Measurements from ENCODE around the gene PLCXD1.
"Not testable (repeated sequence)": the region's sequence is repeated elsewhere in the genome, so short reads cannot be mapped to it uniquely, and the experiment has no call there.

The PLCXD1 gene

DNA sequence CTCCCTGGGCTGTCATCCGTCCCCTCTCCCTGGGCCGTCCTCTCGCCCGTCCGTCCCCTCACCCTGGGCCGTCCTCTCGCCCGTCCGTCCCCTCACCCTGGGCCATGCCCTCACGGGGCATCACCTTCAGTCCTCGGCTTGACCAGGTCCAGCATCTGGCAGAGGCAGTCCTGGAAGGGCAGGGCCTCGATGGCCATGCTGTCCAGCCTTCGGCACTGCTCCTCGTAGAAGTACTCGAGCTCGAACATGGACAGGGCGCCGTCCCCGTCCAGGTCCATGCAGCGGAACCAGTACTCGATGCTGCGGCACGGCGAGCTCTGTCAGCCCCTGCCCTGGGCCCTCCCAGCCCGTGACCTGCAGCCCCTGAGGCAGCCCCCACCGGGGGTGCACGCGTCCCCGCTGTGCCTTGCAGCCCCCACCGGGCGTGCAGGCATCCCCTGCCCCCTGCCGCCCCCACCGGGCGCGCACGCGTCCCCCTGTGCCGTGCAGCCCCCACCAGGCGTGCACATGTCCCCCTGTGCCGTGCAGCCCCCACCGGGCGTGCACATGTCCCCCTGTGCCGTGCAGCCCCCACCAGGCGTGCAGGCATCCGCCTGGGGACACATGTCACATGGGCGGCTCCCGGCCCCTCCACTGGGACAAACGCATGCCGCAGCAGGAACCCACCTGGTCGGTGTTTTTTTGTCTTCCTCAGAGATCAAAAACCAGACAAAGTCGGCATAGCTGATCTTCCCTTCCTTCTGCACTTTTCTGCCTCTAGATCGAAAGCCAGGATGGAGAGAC lies 59.7 kb downstream of the PLCXD1 start:
- H3K4me1 Mint-ChIP-seq (ENCODE audit: low read depth), result no peaks in the 10 kb centered on the region
- H3K27me3 Mint-ChIP-seq, result no peaks in the 10 kb centered on the region
- no peak overlapping the region for H3K27ac Mint-ChIP-seq
- peaks cover 6% of the 10 kb centered on the region for H3K36me3 Mint-ChIP-seq
- H3K9me3 Mint-ChIP-seq (ENCODE audit: low read depth), result no peaks in the 10 kb centered on the region
- H3K4me3 Mint-ChIP-seq, result no peak overlapping the region

DNA sequence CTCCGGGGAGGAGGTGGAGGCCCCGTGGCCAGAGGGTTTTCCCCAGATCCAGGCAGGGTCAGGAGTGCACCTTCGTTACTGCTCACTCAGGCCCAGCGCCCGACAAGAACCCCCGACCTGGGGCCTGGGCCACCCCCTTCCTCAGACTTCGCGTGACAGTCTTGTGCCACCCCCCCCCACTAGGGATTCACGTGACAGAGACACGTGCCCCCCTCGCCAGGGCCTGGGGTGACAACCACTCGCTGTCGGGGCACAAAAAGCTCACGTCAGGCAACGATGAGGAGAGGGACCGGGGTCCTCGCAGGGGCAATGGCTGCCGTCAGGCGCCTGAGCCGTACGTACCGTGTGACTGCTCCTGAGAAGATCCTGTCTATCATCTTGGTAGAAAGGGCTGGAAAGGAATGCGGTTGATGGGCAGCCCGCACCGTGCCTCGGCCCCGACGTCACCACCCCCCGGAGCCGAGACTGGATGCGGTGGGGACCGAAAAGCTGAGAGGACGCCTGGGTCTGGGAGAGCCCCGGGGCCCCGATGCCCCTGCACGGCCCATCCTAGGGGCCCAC lies 60.4 kb downstream of the PLCXD1 start:
- H3K27ac Mint-ChIP-seq, result no peak overlapping the region
- no peaks in the 10 kb centered on the region for H3K9me3 Mint-ChIP-seq (ENCODE audit: low read depth)
- peaks cover under 1% of the 10 kb centered on the region for H3K36me3 Mint-ChIP-seq
- H3K27me3 Mint-ChIP-seq, result no peaks in the 10 kb centered on the region
- no peaks in the 10 kb centered on the region for H3K4me1 Mint-ChIP-seq (ENCODE audit: low read depth)
- H3K4me3 Mint-ChIP-seq, result no peak overlapping the region

DNA sequence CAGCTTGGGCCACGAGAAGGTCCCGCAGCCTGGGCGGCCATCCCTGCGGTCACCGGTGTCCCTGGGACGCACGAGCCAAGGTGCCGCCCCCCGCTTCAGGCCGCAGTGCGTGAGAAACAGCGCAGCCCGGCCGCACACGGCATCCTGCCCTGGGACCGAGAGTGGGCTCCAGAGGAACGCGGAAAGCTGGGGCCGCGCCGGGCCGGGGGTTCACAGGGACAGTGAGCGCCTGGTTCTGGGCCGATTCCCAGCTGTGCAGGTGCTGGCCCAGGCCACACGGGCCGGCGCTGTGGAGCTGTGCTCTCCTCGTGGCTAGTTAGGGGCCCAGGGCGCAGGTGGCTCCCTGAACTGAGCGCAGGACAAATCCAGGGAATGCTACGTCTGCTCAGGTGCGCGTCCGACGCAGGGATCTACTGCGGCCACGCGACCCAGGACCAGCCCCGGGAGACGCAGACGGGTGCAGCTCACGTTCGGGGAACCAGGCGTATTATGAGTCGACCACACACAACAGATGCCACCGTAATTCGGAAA lies 63.3 kb downstream of the PLCXD1 start:
- no peaks in the 10 kb centered on the region for H3K9me3 Mint-ChIP-seq (ENCODE audit: low read depth)
- no peak overlapping the region for H3K27ac Mint-ChIP-seq
- no peaks in the 10 kb centered on the region for H3K27me3 Mint-ChIP-seq
- H3K4me1 Mint-ChIP-seq (ENCODE audit: low read depth), result no peaks in the 10 kb centered on the region
- no peak overlapping the region for H3K4me3 Mint-ChIP-seq
- peaks cover 2% of the 10 kb centered on the region for H3K36me3 Mint-ChIP-seq

DNA sequence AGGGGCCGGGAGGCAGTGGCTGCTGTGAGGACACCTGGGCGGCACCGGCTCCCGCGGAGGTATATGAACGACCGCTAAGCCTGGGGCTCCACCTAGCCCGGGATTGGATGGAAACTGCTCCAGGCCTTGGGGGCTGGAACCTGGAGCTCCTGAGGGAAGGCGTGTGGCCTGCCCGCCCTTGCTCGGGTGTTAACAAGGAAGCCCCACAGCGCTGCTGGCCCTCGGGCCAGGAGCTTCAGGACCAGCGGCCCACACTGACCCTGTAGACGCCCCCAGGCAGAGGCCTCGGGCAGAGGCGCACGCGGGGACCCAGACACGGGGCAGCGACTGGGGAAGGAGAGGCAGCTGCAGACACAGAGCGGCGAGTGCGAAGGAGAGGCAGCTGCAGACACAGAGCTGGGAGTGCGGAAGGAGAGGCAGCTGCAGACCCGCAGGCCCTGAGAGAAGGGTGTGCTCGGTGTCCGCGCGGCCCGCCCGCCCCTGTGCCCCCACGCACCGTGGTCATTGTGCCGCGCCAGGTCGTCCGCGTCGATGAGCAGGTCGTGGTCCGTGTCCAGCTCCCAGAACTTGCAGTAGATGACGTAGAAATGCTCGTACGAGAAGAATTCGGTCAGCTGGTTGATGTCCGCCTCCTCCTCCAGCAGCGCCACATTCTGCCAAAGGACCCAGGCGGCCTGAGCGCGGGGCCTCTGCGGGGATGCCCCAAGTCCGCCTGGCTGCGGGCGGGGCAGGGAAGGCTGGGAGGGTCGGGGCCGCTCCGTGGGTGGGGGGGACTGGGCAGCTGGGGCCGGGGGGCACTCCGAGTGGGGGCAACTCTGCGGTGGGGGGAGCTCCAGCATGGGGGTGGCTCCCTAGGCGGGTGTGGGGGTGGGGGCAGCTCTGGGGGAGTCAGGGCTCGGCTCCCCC lies 64.1 kb downstream of the PLCXD1 start:
- Mint-ChIP-seq H3K27me3 (no peaks in the 10 kb centered on the region), H3K36me3 (peaks cover 2% of the 10 kb centered on the region), H3K9me3 (ENCODE audit: low read depth) (no peaks in the 10 kb centered on the region), H3K4me3 (no peak overlapping the region), H3K4me1 (ENCODE audit: low read depth) (no peaks in the 10 kb centered on the region), H3K27ac (no peak overlapping the region)

DNA sequence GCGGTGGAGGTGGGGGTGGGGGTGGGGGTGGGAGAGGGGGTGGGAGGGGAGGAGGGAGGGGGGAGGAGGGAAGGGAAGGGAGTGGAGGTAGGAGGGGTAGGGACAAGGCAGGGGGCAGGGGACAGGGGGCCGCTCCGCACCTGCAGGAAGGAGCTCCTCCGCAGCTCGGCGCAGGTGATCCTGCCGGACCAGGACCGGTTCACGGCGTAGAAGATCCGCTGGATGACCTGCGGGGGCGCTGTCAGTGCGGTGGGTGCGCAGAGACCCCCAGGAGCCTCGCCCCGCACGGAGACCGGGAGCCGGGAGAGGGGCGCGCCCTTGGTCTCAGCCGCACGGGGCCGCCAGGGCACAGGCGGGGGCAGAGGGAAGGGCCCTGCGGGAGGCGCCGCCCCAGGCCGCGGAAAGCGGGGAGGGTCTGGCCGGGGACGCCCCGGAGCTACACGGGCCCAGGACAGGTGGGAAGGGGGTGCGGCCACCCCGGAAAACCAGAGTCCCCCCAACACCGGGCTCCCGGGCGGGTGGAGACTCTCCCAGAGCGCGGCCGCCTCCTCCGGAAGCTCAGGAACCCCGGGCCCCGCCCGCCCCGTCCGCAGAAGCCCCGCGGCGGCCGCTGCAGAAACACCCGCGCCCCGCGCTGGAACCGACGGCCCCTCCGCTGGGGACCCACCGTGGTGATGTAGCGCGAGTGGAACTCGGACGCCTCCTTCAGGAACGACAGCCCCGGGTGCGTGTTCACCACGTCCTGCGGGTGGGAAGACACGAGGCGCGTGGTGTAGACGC lies 65.0 kb downstream of the PLCXD1 start:
- Mint-ChIP-seq H3K36me3 (peaks cover 2% of the 10 kb centered on the region), H3K27me3 (no peaks in the 10 kb centered on the region), H3K9me3 (ENCODE audit: low read depth) (no peaks in the 10 kb centered on the region), H3K27ac (no peak overlapping the region), H3K4me1 (ENCODE audit: low read depth) (no peaks in the 10 kb centered on the region), H3K4me3 (no peak overlapping the region)

DNA sequence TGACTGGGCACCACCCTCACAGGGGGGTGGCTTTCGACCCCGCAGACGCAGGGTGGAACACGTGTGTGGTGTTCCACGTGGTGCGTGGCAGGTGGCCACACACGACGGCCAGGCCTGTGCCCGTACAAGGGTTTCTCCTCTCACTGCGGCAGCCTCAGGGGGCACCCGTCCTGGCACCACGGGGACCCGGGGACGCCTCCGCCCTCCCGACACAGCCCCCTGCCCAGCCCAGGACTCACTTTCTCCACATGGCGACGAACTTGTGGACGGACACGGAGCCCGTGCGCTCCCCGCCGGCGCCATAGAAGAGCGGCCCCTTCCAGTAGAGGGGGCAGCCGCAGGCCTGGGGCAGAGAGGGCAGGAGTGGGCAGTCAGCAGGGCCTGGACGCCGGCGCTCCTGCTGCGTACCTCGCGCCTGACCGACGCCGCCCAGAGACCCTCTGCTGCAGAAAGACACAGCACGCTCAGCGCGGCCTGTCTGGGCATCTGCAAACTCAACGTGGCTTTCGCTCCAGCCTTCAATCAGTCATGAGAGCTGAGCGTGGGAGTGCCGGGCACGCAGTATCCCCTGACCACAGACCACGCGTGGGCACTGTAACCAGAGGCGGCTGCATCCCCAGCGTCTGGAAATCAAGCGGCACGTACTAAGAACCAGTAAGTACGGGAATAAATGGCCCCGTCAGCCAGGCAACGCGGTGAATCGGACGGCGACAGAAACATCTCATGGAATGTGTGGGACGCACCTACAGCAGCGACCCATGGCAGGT lies 66.4 kb downstream of the PLCXD1 start:
- H3K4me3 Mint-ChIP-seq, result no peak overlapping the region
- H3K36me3 Mint-ChIP-seq, result peaks cover 3% of the 10 kb centered on the region
- H3K9me3 Mint-ChIP-seq (ENCODE audit: low read depth), result no peaks in the 10 kb centered on the region
- H3K27ac Mint-ChIP-seq, result no peak overlapping the region
- H3K27me3 Mint-ChIP-seq, result no peaks in the 10 kb centered on the region
- no peaks in the 10 kb centered on the region for H3K4me1 Mint-ChIP-seq (ENCODE audit: low read depth)

DNA sequence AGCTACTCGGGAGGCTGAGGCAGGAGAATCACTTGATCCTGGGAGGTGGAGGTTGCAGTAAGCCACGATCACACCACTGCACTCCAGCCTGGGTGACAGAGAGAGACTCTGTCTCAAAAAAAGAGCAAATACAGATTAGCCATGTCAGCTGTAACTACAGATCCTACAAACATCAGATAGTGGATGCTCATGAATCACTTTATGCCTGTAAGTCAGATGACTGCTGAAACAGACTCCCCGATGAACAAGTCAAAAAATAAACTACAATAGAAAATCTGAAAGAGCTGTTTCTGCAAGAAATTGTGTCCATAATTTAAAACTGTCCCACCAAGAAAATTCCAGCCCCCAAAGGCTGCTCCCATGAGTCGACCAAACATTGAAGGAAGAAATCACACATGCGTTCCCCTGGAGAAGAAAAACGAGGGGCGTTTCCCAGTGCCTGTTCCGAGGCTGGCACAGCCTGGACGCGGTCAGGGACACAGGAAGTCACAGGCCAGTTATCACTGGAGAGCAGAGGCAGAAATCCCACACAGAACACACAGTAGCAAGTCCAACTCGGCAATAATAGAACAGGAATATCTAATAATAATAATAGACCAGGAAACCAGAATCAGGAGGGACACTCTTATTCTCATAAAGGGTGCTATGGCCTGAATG lies 67.4 kb downstream of the PLCXD1 start:
- peaks cover 4% of the 10 kb centered on the region for H3K36me3 Mint-ChIP-seq
- H3K27ac Mint-ChIP-seq, result peak overlapping the region; percentile 28
- H3K4me1 Mint-ChIP-seq (ENCODE audit: low read depth), result no peaks in the 10 kb centered on the region

DNA sequence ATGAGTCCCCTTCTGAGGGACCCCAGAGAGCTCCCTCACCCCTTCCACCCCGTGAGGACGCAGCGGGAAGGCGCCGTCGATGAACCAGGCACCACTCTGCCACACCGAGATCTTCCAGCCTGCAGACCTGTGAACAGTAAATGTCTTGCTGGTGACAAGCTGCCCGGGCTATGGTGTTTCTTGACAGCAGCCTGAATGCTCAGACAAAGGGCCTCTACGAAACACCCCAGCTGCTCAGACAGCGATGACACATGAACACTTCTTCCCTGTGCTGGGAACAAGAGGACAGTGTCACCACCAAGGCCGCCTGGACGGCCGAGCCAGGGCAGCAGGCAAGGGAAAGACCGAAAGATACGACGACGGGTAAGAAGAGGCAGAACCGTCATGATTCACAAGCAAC lies 68.0 kb downstream of the PLCXD1 start:
- Mint-ChIP-seq H3K27ac (no peak overlapping the region), H3K4me1 (ENCODE audit: low read depth) (no peaks in the 10 kb centered on the region), H3K27me3 (no peaks in the 10 kb centered on the region), H3K4me3 (no peak overlapping the region), H3K9me3 (ENCODE audit: low read depth) (no peaks in the 10 kb centered on the region), H3K36me3 (peaks cover 4% of the 10 kb centered on the region)

More for the DNA sequence above, 67.4 kb downstream of the PLCXD1 start:
- Mint-ChIP-seq H3K27me3 (no peaks in the 10 kb centered on the region), H3K9me3 (ENCODE audit: low read depth) (no peaks in the 10 kb centered on the region), H3K4me3 (no peak overlapping the region)

DNA sequence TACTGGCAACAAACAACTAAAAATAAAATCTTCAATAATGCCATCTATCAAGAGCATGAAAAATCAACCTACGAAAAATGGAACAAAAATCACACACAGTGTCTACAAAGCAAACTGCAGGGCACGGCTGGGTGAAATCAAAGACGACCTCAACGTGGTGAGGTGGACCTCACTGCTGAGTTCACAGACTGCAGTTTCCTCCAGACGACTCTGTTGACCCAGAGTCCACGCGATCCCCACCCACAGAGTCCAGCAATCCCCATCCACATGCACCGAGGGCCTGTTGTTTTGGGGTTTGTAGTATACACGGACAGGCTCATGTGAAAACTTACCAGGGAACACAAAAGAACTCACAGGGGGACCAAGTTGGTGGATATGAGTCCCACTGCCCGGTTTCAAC lies 68.5 kb downstream of the PLCXD1 start:
- Mint-ChIP-seq H3K27me3 (no peaks in the 10 kb centered on the region), H3K36me3 (peaks cover 4% of the 10 kb centered on the region), H3K27ac (no peak overlapping the region), H3K9me3 (ENCODE audit: low read depth) (no peaks in the 10 kb centered on the region), H3K4me3 (no peak overlapping the region), H3K4me1 (ENCODE audit: low read depth) (no peaks in the 10 kb centered on the region)

DNA sequence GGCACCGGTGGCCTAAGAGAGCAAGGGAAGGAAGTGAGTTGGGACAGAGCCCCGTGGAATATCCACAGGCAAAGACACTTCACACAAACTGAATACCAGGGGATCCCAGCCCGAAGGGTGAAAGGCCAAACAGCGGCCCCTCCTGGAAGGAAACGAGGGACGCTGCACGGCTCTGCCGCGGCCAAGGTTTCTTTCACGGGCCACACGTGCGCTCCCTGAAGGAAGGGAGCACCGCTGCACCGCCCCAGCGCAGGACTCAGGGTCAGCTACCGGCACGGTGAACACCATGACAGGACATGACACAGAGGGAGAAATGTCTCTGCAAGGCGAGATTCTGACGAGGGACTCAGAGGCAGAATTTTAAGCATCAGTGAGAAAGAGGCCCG lies 69.0 kb downstream of the PLCXD1 start:
- Mint-ChIP-seq H3K27ac (no peak overlapping the region), H3K4me3 (no peak overlapping the region), H3K27me3 (no peaks in the 10 kb centered on the region), H3K9me3 (ENCODE audit: low read depth) (no peaks in the 10 kb centered on the region), H3K4me1 (ENCODE audit: low read depth) (peaks cover 1% of the 10 kb centered on the region), H3K36me3 (peaks cover 4% of the 10 kb centered on the region)

DNA sequence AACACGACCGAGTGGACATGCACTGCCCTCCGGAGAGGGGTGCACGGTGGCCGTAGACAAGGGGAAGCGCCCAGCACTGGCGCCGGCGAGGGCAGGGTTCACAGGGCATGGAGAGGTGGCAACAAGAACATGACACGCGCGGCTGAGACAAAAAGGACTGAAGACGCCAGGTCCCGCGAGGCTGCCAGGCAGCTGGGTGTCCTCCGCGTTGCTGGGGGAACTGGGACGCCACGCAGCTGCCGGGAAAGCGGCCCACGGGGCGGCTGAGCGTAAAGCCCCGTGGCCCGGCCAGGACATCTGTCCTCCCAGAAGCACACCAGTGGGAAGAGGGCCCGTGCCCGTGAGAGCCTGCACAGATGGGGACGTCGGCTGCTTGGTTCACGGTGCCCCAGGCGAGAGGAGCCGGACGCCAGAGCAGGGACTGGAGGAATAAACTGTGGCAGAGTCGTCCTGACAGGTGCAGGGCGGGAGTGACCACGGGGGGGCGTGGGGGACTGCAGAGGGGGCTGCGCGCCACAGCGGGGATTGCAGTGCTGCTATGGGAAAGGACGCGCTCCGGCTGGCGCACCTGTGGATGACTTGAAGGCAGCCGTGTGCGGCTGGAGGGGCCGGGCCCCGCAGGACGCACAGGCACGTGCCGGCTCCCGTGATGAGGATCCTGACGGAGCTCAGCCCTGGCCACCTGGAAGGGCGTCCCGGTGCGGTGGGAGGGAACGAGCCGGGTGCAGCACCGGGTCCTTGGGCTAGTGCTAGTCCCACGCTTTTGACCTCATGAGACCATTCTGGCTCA lies 69.5 kb downstream of the PLCXD1 start:
- Mint-ChIP-seq H3K4me1 (ENCODE audit: low read depth) (peaks cover 3% of the 10 kb centered on the region), H3K4me3 (no peak overlapping the region), H3K27me3 (no peaks in the 10 kb centered on the region), H3K36me3 (peaks cover 4% of the 10 kb centered on the region), H3K9me3 (ENCODE audit: low read depth) (no peaks in the 10 kb centered on the region), H3K27ac (no peak overlapping the region)

DNA sequence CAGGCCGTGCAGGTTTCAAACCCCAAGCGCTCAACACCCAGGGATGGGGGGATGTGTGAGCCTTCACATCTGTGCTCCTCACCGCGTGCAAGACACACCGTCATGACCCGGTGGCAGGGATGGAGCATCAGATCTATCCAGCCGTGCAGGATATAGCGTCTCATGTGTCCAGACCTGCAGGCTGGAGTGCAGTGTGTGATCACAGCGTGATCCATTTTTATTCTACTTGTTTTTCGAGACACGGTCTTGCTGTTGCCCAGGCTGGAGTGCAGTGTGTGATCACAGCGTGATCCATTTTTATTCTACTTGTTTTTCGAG lies 70.1 kb downstream of the PLCXD1 start:
- not testable (repeated sequence) for H3K27me3 Mint-ChIP-seq; H3K9me3 Mint-ChIP-seq (ENCODE audit: low read depth); H3K4me3 Mint-ChIP-seq; H3K36me3 Mint-ChIP-seq; H3K27ac Mint-ChIP-seq; H3K4me1 Mint-ChIP-seq (ENCODE audit: low read depth)

DNA sequence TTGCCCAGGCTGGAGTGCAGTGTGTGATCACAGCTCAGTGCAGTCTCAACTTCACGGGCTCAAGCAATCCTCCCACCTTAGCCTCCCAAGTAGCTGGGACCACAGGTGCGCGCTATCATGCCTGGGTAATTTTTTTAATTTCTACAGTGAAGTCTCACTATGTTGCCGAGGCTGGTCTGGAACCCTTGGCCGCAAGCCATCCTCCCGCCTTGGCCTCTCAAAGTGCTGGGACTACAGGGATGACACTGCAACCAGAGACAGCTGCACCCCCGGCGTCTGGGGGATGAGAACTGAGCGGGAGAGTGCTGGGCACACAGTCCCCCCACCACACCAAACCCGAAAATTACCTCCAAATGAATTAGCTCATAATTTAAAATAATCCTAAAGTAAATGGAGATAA lies 70.6 kb downstream of the PLCXD1 start:
- no peak overlapping the region for H3K4me3 Mint-ChIP-seq
- peaks cover 6% of the 10 kb centered on the region for H3K36me3 Mint-ChIP-seq
- H3K9me3 Mint-ChIP-seq (ENCODE audit: low read depth), result no peaks in the 10 kb centered on the region
- peaks cover 10% of the 10 kb centered on the region for H3K4me1 Mint-ChIP-seq (ENCODE audit: low read depth)
- H3K27me3 Mint-ChIP-seq, result no peaks in the 10 kb centered on the region
- no peak overlapping the region for H3K27ac Mint-ChIP-seq
